ENCODE data around the gene CLCNKA.
A peak's percentile ranks its signal among the peaks of the same experiment; 100 is the strongest.

DNA sequence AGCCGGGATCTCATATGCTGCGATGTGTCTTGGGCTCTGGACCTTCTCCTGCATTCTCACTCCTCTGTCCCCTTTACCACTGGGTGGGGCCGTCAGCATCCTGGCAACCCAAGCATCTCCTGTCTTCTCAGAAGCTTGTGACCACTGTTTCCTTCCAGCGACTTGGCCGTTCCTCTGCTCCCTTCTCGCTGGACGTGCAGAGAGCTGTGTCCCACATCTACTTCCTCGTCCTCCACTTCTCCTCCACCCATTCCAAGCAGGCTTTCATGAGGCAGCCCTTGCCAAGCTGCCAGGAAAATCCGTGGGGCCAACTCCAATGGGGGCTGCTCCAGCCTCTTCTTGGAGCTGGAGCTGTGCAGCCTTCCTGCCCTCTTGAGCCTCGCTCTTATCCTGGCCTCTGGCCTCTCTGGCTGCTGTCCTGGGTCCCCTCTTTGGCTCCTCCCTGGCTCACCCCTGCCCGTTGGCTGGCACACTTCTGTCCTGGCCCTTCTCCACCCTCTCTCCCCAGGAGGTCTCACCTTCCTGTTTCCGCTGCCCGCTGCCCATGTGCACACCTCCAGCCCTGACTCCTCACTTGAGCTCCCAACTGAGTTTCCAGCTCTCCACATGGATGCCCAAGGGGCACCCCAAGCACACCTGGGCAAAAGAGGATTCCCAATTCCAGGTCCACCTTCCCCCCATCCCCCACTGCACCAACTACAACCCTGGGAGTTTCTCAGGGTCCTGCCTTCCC lies 42.9 kb downstream of the CLCNKA start:
- TF ChIP-seq, protein P1, sequence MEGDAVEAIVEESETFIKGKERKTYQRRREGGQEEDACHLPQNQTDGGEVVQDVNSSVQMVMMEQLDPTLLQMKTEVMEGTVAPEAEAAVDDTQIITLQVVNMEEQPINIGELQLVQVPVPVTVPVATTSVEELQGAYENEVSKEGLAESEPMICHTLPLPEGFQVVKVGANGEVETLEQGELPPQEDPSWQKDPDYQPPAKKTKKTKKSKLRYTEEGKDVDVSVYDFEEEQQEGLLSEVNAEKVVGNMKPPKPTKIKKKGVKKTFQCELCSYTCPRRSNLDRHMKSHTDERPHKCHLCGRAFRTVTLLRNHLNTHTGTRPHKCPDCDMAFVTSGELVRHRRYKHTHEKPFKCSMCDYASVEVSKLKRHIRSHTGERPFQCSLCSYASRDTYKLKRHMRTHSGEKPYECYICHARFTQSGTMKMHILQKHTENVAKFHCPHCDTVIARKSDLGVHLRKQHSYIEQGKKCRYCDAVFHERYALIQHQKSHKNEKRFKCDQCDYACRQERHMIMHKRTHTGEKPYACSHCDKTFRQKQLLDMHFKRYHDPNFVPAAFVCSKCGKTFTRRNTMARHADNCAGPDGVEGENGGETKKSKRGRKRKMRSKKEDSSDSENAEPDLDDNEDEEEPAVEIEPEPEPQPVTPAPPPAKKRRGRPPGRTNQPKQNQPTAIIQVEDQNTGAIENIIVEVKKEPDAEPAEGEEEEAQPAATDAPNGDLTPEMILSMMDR (IDR thresholded peaks at IDR 0.05) = no peak
- TF ChIP-seq POLR2A (IDR thresholded peaks at IDR 0.05) = peak in 1 of 3 donors; percentile 14

Measured in body of pancreas (tissue), 4 donors.